GM12891 (cell line): ENCODE results near the gene PLAA.

Source experiments
- POLR2A ChIP-seq: IDR thresholded peaks from 2 replicates; pipeline ENCODE4 v1.6.1; 2011; ENCODE audit warnings: low read depth, low read length, control low read depth
- POLR2AphosphoS5 ChIP-seq: IDR thresholded peaks from 2 replicates; pipeline ENCODE4 v1.6.1; 2011; ENCODE audit warnings: low read depth, low read length, control low read depth
- POU2F2 ChIP-seq: IDR thresholded peaks from 2 replicates; pipeline ENCODE4 v1.6.1; 2011; ENCODE audit warnings: low read depth, mild to moderate bottlenecking, control low read depth, low read length, moderate library complexity
- TAF1 ChIP-seq: IDR thresholded peaks from 2 replicates; pipeline ENCODE4 v1.6.1; 2011; ENCODE audit warnings: low read depth, low read length, control low read depth

- TF ChIP-seq POLR2AphosphoS5 (no peak), POLR2A (no peak), TAF1 (no peak), POU2F2 (no peak)
Observed at GRCh38 chr9:26882154-26882553, 64.9 kb downstream of the PLAA start.
